Measurements from ENCODE around the gene PRPSAP1.

PRPSAP1 gene

DNA sequence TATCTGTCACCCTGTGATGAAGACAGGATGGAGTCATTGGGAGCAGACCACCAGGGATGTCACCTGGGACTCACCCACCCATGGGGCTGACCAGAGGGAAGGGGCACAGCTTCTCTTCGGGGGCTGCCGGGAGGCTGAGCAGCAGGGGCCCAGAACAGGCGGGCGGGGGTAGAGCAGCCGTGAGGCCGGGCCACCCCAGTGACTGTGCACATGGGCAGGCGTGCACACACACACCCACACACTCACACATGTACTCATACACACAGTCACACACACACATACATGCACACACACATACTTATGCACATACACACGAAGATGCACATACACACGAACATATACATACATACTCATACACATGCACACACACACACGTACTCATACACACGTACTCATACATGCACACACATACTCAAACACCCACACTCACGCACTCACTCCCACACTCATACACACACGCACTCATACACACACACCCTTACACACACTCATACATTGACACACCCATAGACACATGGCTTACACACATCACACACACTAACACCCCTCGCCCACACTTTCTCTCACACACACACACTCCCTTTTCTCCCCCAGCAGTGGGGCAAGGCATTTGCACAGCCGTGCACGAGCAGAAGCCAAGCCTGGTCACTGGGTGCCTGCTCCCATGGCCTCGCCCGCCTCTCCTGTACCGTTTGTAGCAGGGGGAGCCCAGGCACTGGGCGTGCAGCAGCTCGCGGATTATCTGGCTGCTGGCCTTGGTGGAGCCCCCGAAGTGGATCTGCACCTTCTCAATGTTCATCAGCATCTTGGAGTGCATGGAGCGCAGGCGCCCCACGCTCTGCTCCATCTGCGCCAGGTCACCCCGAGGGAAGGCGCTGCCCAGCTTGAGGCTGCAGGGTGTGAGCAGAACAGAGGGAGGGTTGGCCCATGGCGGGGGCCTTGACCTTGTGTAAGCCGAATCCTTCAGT, 76.1 kb downstream of the PRPSAP1 start:
- no peak overlapping the region for H3K4me3 ChIP-seq (ENCODE audit: low read depth, low read length)
- TF ChIP-seq, protein P1, sequence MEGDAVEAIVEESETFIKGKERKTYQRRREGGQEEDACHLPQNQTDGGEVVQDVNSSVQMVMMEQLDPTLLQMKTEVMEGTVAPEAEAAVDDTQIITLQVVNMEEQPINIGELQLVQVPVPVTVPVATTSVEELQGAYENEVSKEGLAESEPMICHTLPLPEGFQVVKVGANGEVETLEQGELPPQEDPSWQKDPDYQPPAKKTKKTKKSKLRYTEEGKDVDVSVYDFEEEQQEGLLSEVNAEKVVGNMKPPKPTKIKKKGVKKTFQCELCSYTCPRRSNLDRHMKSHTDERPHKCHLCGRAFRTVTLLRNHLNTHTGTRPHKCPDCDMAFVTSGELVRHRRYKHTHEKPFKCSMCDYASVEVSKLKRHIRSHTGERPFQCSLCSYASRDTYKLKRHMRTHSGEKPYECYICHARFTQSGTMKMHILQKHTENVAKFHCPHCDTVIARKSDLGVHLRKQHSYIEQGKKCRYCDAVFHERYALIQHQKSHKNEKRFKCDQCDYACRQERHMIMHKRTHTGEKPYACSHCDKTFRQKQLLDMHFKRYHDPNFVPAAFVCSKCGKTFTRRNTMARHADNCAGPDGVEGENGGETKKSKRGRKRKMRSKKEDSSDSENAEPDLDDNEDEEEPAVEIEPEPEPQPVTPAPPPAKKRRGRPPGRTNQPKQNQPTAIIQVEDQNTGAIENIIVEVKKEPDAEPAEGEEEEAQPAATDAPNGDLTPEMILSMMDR (IDR thresholded peaks at IDR 0.05; ENCODE audit: low read depth, low read length), result no peak
- in situ Hi-C loops (cut with HindIII; ENCODE audit: low sequenced_read_pairs), result no loop called here
- no peak for DNase-seq (ENCODE audit: low read depth, low spot score)

DNA sequence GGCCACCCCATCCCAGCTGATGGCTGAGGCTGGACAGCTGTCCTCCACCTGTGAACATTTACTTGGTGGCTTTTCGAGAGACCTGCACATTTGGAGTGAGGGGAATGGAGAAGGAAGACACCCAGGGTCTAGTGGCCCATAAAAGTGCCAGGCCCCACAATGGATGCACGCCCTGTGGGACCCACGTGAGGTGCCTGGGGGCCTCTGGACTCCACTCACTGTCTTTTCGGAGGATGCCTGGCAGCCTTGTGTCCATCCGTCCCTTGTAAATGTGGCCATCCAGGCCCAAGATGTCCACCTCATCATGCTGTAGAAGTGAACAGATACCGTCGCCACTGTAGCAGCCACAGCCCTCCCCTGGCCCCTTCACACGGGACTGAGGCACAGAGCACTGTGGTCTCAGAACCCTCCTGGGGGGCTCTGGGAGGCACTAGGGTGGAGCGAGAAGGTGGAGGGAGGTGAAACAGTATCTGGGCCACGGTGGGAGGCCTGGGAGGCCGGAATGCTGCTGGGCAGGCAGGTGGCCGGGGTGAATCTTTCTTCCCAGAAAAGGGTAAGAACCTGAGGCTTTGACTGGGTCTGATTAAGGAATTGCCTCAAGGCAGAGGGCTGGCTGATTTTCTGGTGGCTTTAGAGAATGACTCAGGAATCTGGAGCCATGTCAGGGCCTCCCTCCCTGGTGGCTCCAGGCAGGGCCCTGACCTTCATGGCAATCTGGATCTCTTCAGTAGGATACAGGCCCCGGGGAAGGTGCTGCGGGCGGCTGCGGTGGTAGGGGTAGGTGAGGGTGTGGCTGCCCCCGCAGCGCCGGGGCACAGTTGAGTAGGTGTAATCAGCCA, 77.0 kb downstream of the PRPSAP1 start:
- TF ChIP-seq, protein P1 (IDR thresholded peaks at IDR 0.05; ENCODE audit: low read depth, low read length), result no peak
- DNase-seq (ENCODE audit: low read depth, low spot score), result no peak
- in situ Hi-C loops (cut with HindIII; ENCODE audit: low sequenced_read_pairs), result no loop called here
- H3K4me3 ChIP-seq (ENCODE audit: low read depth, low read length), result no peak overlapping the region

DNA sequence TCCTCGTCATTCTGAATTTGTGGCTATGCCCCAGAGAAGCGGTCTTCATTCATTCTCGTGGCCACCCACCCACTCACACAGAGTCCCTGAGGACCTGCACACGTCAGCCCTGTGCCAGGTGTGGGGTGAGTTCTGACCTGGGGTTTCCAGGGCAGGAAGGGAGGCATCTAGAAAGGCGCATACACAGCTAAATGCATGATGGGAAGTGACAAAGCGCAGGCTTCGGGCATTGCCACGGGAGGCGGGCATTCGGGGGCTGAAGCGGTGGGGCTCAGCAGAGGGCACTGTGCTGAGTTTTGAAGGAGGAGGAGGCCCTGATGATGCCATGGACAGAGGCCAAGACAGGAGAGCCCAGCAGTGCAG, 77.7 kb downstream of the PRPSAP1 start:
- in situ Hi-C loops (cut with HindIII; ENCODE audit: low sequenced_read_pairs), result no loop called here
- no peak for DNase-seq (ENCODE audit: low read depth, low spot score)
- TF ChIP-seq, protein P1 (IDR thresholded peaks at IDR 0.05; ENCODE audit: low read depth, low read length), result no peak
- H3K4me3 ChIP-seq (ENCODE audit: low read depth, low read length), result no peak overlapping the region

DNA sequence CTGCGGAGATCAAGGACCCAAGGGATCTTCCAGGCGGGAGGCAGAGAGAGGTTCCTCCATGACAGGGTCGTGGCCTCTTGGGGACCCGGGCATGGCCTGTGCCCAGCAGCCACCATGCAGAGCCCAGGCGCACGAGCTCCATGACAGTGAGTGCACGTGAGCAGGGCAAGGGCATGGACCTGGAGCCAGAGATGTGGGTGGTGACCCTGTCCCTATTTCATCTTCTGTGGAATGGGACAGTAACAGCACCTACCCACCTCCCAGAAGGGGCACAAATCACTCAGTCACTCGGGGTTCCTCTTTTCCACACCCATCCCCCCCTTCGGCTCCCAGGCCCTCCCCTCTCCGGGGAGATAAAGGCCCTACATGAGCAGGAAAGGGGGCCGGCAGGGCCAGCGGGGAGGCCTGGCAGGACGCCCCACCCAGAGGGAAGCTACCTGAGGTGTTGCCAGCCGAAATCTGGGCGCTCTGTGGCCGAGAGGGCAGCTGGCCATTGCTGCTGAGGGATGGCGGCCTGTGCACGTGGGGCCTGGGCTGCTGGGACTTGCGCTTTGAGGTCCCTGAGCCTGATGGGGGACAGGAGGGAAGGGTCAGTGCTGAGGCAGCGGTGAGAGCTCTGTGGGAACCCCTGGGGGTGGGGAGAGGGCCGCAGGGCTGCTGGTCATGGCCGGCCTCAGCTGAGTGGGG, 78.2 kb downstream of the PRPSAP1 start:
- in situ Hi-C loops (cut with HindIII; ENCODE audit: low sequenced_read_pairs), result no loop called here
- DNase-seq (ENCODE audit: low read depth, low spot score), result no peak
- H3K4me3 ChIP-seq (ENCODE audit: low read depth, low read length), result no peak overlapping the region
- TF ChIP-seq, protein P1 (IDR thresholded peaks at IDR 0.05; ENCODE audit: low read depth, low read length), result no peak

DNA sequence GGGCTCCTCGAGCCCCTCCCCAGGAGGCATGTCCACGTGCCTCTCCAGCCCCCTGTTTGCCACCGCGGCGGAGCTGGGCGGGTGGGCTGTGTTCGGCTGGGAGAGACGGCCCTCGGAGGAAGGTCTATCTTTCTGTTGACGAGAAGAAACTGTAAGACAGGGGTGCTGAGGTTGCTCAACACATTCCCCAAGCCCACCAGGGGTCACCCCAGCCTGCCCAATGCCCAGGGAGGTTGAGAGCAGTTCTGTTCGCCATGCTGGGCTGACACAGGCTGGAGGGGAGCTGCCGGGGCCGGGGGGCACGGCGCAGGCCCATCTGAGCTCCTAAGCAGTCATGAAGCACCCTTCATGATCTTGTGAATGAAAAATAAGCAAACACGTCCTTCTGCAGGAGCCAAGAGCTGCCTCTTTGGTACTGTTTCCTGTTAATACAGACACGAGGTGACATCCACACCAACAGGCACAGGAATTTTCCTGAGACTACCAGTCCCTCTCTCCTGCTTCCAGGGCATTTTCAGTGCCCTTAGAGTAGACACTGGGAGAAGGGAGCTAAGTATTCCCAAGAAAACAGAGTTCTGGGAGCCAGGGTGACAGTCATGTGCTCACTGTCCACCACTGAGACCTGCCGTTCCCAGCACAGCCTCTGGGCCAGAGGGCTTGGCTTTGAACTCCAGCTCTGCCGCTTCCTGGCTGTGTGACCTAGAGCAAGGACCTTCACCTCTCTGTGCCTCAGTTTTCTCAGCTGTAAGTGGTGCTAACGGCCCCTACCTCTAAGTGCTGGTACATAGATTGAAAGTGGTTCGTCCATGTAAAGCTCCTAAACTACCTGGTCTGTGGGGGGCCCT, 79.4 kb downstream of the PRPSAP1 start:
- TF ChIP-seq, protein P1 (IDR thresholded peaks at IDR 0.05; ENCODE audit: low read depth, low read length), result no peak
- no peak overlapping the region for H3K4me3 ChIP-seq (ENCODE audit: low read depth, low read length)
- in situ Hi-C loops (cut with HindIII; ENCODE audit: low sequenced_read_pairs), result no loop called here
- DNase-seq (ENCODE audit: low read depth, low spot score), result no peak

All from astrocyte of the spinal cord (primary cell).